Measurements from ENCODE around the gene ARID4B.
"Not testable (repeated sequence)": the region's sequence is repeated elsewhere in the genome, so short reads cannot be mapped to it uniquely, and the experiment has no call there.

The ARID4B gene

GRCh38 chr1:235270625-235271024 lies 57.4 kb downstream of the ARID4B start:
- DNase-seq (ENCODE audit: low spot score), result no peak

- not testable (repeated sequence) for DNase-seq (ENCODE audit: low spot score)
Observed at GRCh38 chr1:235269990-235270389, 58.0 kb downstream of the ARID4B start.

- no peak for DNase-seq (ENCODE audit: low spot score)
Observed at GRCh38 chr1:235268379-235269125, 59.4 kb downstream of the ARID4B start.

GRCh38 chr1:235266967-235267366 lies 61.0 kb downstream of the ARID4B start:
- no peak for DNase-seq (ENCODE audit: low spot score)

- no peak for DNase-seq (ENCODE audit: low spot score)
Observed at GRCh38 chr1:235266325-235266724, 61.7 kb downstream of the ARID4B start.

GRCh38 chr1:235265900-235266299 lies 62.1 kb downstream of the ARID4B start:
- no peak for DNase-seq (ENCODE audit: low spot score)

GRCh38 chr1:235264327-235264726 lies 63.7 kb downstream of the ARID4B start:
- DNase-seq (ENCODE audit: low spot score), result no peak

GRCh38 chr1:235262539-235262938 lies 65.4 kb downstream of the ARID4B start:
- DNase-seq (ENCODE audit: low spot score), result no peak

GRCh38 chr1:235261243-235261642 lies 66.7 kb downstream of the ARID4B start:
- DNase-seq (ENCODE audit: low spot score), result no peak

- DNase-seq (ENCODE audit: low spot score), result no peak
Observed at GRCh38 chr1:235259133-235259778, 68.7 kb downstream of the ARID4B start.

- not testable (repeated sequence) for DNase-seq (ENCODE audit: low spot score)
Observed at GRCh38 chr1:235258068-235258467, 69.9 kb downstream of the ARID4B start.

GRCh38 chr1:235254721-235255120 lies 73.3 kb downstream of the ARID4B start:
- DNase-seq (ENCODE audit: low spot score), result no peak

- DNase-seq (ENCODE audit: low spot score), result peak; percentile 61
Observed at GRCh38 chr1:235253219-235253962, 74.6 kb downstream of the ARID4B start.

GRCh38 chr1:235250430-235250829 lies 77.5 kb downstream of the ARID4B start:
- no peak for DNase-seq (ENCODE audit: low spot score)

GRCh38 chr1:235246022-235246948 lies 81.7 kb downstream of the ARID4B start:
- DNase-seq (ENCODE audit: low spot score), result no peak

- no peak for DNase-seq (ENCODE audit: low spot score)
Observed at GRCh38 chr1:235244974-235245592, 82.9 kb downstream of the ARID4B start.

- no peak for DNase-seq (ENCODE audit: low spot score)
Observed at GRCh38 chr1:235240960-235241359, 87.0 kb downstream of the ARID4B start.

GRCh38 chr1:235239851-235240250 lies 88.1 kb downstream of the ARID4B start:
- DNase-seq (ENCODE audit: low spot score), result no peak

- no peak for DNase-seq (ENCODE audit: low spot score)
Observed at GRCh38 chr1:235238558-235238957, 89.4 kb downstream of the ARID4B start.

- no peak for DNase-seq (ENCODE audit: low spot score)
Observed at GRCh38 chr1:235236128-235236527, 91.9 kb downstream of the ARID4B start.

- DNase-seq (ENCODE audit: low spot score), result no peak
Observed at GRCh38 chr1:235229868-235230267, 98.1 kb downstream of the ARID4B start.

Measured in kidney capillary endothelial cell (primary cell).